ENCODE results near the gene CNGA2.

Gene CNGA2

GRCh38 chrX:151753313-151754046, 18.9 kb downstream of the CNGA2 start:
- TF ChIP-seq GATA2 (IDR thresholded peaks at IDR 0.05; ENCODE audit: low read depth, low read length) (no peak), GATA3 (IDR thresholded peaks at IDR 0.05; ENCODE audit: low read depth, low read length) (no peak)

GRCh38 chrX:151754047-151754429, 19.5 kb downstream of the CNGA2 start:
- no peak for TF ChIP-seq GATA3 (IDR thresholded peaks at IDR 0.05; ENCODE audit: low read depth, low read length)
- no peak for TF ChIP-seq GATA2 (IDR thresholded peaks at IDR 0.05; ENCODE audit: low read depth, low read length)

GRCh38 chrX:151754641-151755215, 20.2 kb downstream of the CNGA2 start:
- TF ChIP-seq GATA2 (IDR thresholded peaks at IDR 0.05; ENCODE audit: low read depth, low read length) (no peak), GATA3 (IDR thresholded peaks at IDR 0.05; ENCODE audit: low read depth, low read length) (no peak)

GRCh38 chrX:151759041-151759708, 24.6 kb downstream of the CNGA2 start:
- no peak for TF ChIP-seq GATA2 (IDR thresholded peaks at IDR 0.05; ENCODE audit: low read depth, low read length)
- TF ChIP-seq GATA3 (IDR thresholded peaks at IDR 0.05; ENCODE audit: low read depth, low read length): no peak

- TF ChIP-seq GATA2 (IDR thresholded peaks at IDR 0.05; ENCODE audit: low read depth, low read length) (no peak), GATA3 (IDR thresholded peaks at IDR 0.05; ENCODE audit: low read depth, low read length) (no peak)
Observed at GRCh38 chrX:151762802-151763201, 28.3 kb downstream of the CNGA2 start.

- TF ChIP-seq GATA2 (IDR thresholded peaks at IDR 0.05; ENCODE audit: low read depth, low read length) (no peak), GATA3 (IDR thresholded peaks at IDR 0.05; ENCODE audit: low read depth, low read length) (no peak)
Observed at GRCh38 chrX:151763711-151764110, 29.2 kb downstream of the CNGA2 start.

GRCh38 chrX:151765026-151765425, 30.5 kb downstream of the CNGA2 start:
- TF ChIP-seq GATA3 (IDR thresholded peaks at IDR 0.05; ENCODE audit: low read depth, low read length) (no peak), GATA2 (IDR thresholded peaks at IDR 0.05; ENCODE audit: low read depth, low read length) (no peak)

GRCh38 chrX:151771726-151772125, 37.2 kb downstream of the CNGA2 start:
- TF ChIP-seq GATA2 (IDR thresholded peaks at IDR 0.05; ENCODE audit: low read depth, low read length) (no peak), GATA3 (IDR thresholded peaks at IDR 0.05; ENCODE audit: low read depth, low read length) (no peak)

- TF ChIP-seq GATA3 (IDR thresholded peaks at IDR 0.05; ENCODE audit: low read depth, low read length) (no peak), GATA2 (IDR thresholded peaks at IDR 0.05; ENCODE audit: low read depth, low read length) (no peak)
Observed at GRCh38 chrX:151773434-151773833, 38.9 kb downstream of the CNGA2 start.

GRCh38 chrX:151774421-151774820, 39.9 kb downstream of the CNGA2 start:
- no peak for TF ChIP-seq GATA3 (IDR thresholded peaks at IDR 0.05; ENCODE audit: low read depth, low read length)

- TF ChIP-seq GATA2 (IDR thresholded peaks at IDR 0.05; ENCODE audit: low read depth, low read length): no peak
- no peak for TF ChIP-seq GATA3 (IDR thresholded peaks at IDR 0.05; ENCODE audit: low read depth, low read length)
Observed at GRCh38 chrX:151776181-151776731, 41.7 kb downstream of the CNGA2 start.

- TF ChIP-seq GATA2 (IDR thresholded peaks at IDR 0.05; ENCODE audit: low read depth, low read length) (no peak), GATA3 (IDR thresholded peaks at IDR 0.05; ENCODE audit: low read depth, low read length) (no peak)
Observed at GRCh38 chrX:151776936-151777335, 42.4 kb downstream of the CNGA2 start.

- TF ChIP-seq GATA3 (IDR thresholded peaks at IDR 0.05; ENCODE audit: low read depth, low read length) (no peak), GATA2 (IDR thresholded peaks at IDR 0.05; ENCODE audit: low read depth, low read length) (no peak)
Observed at GRCh38 chrX:151779258-151779657, 44.7 kb downstream of the CNGA2 start.

GRCh38 chrX:151780621-151781020, 46.1 kb downstream of the CNGA2 start:
- TF ChIP-seq GATA3 (IDR thresholded peaks at IDR 0.05; ENCODE audit: low read depth, low read length) (no peak), GATA2 (IDR thresholded peaks at IDR 0.05; ENCODE audit: low read depth, low read length) (no peak)
